ENCODE measurements around the gene KCNJ15. TPM values are rescaled to one million over a fixed set of nuclear protein-coding genes. Genes with fewer than 3 reads are reported as not detected.

KCNJ15 gene
- total RNA-seq, 1 donor from 2014 or later, result 17.5 TPM

DNA sequence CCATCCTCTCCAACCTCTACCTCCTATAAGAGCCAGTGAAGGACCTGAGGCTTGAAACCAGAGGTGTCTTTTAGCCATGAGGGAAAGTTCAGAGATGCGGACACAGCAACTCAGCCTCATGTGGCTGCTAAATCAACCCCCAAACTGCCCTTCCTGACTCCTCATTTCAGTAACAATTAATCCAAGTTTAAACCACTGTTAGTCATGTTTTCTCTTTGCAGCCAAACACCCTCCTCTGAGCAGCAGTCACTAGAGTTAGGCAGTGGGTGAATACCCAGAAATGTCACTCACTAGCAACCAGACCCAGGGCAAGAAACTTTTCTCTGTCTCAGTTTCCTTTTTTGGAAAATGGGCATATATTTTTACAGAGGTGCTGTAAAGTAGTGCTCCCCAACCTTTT is 71.2 kb downstream of the KCNJ15 start:
- TF ChIP-seq, protein P1, sequence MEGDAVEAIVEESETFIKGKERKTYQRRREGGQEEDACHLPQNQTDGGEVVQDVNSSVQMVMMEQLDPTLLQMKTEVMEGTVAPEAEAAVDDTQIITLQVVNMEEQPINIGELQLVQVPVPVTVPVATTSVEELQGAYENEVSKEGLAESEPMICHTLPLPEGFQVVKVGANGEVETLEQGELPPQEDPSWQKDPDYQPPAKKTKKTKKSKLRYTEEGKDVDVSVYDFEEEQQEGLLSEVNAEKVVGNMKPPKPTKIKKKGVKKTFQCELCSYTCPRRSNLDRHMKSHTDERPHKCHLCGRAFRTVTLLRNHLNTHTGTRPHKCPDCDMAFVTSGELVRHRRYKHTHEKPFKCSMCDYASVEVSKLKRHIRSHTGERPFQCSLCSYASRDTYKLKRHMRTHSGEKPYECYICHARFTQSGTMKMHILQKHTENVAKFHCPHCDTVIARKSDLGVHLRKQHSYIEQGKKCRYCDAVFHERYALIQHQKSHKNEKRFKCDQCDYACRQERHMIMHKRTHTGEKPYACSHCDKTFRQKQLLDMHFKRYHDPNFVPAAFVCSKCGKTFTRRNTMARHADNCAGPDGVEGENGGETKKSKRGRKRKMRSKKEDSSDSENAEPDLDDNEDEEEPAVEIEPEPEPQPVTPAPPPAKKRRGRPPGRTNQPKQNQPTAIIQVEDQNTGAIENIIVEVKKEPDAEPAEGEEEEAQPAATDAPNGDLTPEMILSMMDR (IDR thresholded peaks at IDR 0.05), result no peak
- no peaks in the 10 kb centered on the region for H3K36me3 ChIP-seq
- H3K9me3 ChIP-seq, result no peaks in the 10 kb centered on the region
- H3K27ac ChIP-seq, result no peak overlapping the region
- H3K4me1 ChIP-seq, result no peaks in the 10 kb centered on the region
- H3K27me3 ChIP-seq, result no peaks in the 10 kb centered on the region
- intact Hi-C loops (cut with DNase I), result no loop called here
- H3K4me3 ChIP-seq, result no peak overlapping the region
- DNase-seq (ENCODE audit: low spot score in 2 of 2), result peak in 1 of 2 donors; percentile 27

DNA sequence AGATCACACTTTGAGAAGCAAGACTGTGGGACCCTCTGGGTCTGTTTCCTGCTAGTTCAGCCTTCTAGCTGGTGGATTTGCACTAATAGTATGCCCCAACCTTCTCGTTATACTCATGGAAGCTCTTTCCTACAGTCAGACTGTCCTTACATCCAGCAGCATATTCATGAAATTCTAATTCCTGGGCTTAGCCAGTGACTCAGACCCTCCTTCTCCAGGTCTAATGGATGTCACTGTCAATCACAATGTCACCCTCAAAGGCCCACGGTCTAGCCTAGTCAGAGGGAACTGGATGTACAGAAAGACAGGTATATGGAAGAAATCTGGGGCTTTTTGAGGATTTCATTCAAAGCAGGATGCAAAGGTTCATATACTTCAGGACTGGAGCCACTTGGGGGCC is 72.4 kb downstream of the KCNJ15 start:
- intact Hi-C loops (cut with DNase I), result no loop called here
- H3K4me3 ChIP-seq, result no peak overlapping the region
- no peaks in the 10 kb centered on the region for H3K27me3 ChIP-seq
- TF ChIP-seq, protein P1 (IDR thresholded peaks at IDR 0.05), result no peak
- H3K27ac ChIP-seq, result no peak overlapping the region
- H3K36me3 ChIP-seq, result no peaks in the 10 kb centered on the region
- DNase-seq (ENCODE audit: low spot score in 2 of 2), result no peak
- no peaks in the 10 kb centered on the region for H3K9me3 ChIP-seq
- H3K4me1 ChIP-seq, result no peaks in the 10 kb centered on the region

DNA sequence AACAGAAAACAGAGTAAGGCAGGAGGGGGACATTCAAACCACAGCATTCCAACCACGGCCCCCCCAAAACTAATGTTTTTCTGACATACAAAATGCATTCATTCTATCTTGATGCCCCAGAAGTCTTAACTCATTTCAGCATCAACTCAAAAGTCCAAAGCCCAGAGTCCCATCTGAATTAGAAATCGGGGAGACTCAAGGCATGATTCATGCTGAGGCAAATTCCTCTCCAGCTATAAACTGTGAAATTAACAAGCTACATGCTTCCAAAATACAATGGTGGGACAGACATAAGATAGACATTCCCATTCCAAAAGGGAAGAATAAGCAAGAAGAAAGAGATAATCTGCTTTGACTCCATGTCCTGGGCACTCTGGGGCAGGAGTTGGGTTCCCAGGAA is 73.9 kb downstream of the KCNJ15 start:
- TF ChIP-seq, protein P1 (IDR thresholded peaks at IDR 0.05), result no peak
- no peaks in the 10 kb centered on the region for H3K36me3 ChIP-seq
- intact Hi-C loops (cut with DNase I), result no loop called here
- H3K4me1 ChIP-seq, result no peaks in the 10 kb centered on the region
- H3K27ac ChIP-seq, result no peak overlapping the region
- DNase-seq (ENCODE audit: low spot score in 2 of 2), result no peak
- no peaks in the 10 kb centered on the region for H3K27me3 ChIP-seq
- no peaks in the 10 kb centered on the region for H3K9me3 ChIP-seq
- no peak overlapping the region for H3K4me3 ChIP-seq

DNA sequence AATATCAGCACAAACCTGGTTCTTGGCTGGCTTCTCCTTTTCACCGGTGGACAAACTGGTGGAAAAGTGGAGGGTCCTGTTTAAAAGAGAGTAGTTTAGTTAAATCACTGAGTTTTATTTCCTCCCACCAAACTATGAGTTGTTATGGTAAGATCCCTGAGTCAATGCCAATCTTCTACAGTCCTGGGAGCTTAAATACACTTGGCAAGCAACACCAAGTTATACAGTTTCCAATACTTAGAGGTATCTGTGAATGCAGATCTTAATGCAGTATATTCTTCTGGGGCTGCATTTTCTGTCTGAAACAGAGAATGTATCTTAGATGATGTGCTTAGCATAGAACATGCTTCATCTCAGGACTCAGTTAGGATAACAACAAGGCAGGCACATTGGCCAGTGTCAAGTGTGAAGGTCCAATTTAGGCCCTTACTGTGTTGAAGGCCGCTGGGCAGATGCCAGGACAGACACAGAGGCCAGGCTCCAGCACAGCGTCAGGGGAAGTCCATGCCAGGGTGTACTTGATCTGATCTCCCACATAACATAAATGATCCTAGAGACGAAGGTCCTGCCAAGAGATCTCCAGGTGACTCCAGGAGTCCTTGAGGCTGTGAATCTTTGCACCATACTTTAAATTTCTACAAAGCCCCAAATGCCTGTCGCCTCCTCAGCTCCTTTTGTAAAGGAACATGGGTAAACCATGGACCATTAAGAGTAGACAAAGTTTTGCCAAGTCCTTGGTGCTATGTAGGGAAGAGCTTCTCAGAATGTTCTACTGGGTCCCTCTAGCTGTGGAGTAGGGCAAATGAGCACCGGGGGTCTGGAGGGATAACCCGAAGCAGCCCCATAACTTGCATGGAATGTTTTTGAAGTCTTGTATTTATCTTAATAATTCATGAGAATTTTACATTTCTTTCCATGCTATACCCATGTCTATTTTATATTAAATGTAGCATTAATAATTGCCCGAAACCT is 76.8 kb downstream of the KCNJ15 start:
- Histone ChIP-seq H3K4me1 (no peaks in the 10 kb centered on the region), H3K4me3 (no peak overlapping the region), H3K27ac (no peak overlapping the region), H3K36me3 (no peaks in the 10 kb centered on the region), H3K9me3 (no peaks in the 10 kb centered on the region), H3K27me3 (no peaks in the 10 kb centered on the region)
- DNase-seq (ENCODE audit: low spot score in 2 of 2), result peak in 1 of 2 donors; percentile 52
- TF ChIP-seq, protein P1 (IDR thresholded peaks at IDR 0.05), result no peak
- intact Hi-C loops (cut with DNase I), result no loop called here

DNA sequence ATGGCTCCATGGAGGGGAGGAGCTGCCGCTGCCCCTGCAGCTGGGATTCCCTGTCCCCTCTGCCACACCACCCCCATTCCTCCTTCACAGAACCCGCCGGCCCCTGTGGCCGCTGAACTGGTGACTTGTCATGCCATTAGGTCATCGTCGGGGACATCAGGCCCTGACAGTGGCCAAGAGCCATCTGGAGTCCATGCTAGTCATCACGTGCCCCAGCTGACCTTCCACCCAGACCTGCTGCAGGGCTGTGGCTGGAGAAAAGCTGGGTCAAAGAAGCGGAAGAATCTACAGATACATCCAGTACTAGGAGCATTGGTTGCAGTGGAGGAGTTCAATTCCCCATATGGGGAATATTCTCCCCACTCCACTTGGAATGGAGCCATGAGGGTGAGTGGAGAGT is 78.1 kb downstream of the KCNJ15 start:
- TF ChIP-seq, protein P1 (IDR thresholded peaks at IDR 0.05), result no peak
- Histone ChIP-seq H3K4me3 (no peak overlapping the region), H3K27ac (no peak overlapping the region), H3K36me3 (no peaks in the 10 kb centered on the region), H3K4me1 (peaks cover 0 to 1% of the 10 kb centered on the region in 2 donors), H3K27me3 (no peaks in the 10 kb centered on the region), H3K9me3 (no peaks in the 10 kb centered on the region)
- intact Hi-C loops (cut with DNase I), result no loop called here
- peak in 1 of 2 donors; percentile 53 for DNase-seq (ENCODE audit: low spot score in 2 of 2)
